T47D (cell line): Measurements from ENCODE around the gene CEP162.
"Not testable (repeated sequence)": the region's sequence is repeated elsewhere in the genome, so short reads cannot be mapped to it uniquely, and the experiment has no call there.

Experiments
- DNase-seq, 2 experiments: peaks; one replicate each; pipeline versions ENCODE4 v3.0.0 to v3.0.0-alpha.2; 2011 to 2012; ENCODE audit warnings: low read depth in 1 of 2, low spot score in 1 of 2
- JUND ChIP-seq: IDR thresholded peaks from 2 replicates; pipeline ENCODE4 v1.6.1; 2012; ENCODE audit warnings: low read depth
- in situ Hi-C: cut with HindIII; loops from 2 replicates; pipeline ENCODE4 v1.10.0; 2016; ENCODE audit warnings: low sequenced_read_pairs, low pct_unique_long_range_greater_than_20kb

The CEP162 gene

DNA sequence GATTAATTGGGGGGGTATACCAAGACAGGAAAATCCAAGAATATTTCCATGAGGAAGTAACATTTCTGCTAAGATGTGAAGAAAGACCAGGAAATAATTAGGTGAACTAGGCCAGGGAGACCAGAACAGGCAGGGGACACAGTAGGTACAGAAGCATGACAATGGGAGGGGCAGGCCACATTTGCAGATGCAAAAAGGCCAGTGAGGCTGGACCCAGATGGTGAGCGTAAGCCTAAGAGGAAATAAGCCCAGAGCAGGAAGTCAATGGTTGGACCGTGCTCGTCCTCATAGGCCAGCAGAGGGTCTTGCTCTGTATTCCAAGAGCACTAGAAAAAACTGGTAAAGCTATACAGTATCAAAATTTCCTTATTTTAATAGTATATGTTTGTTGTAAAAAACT, 9.4 kb downstream of the CEP162 start:
- DNase-seq: no peak
- no peak for TF ChIP-seq JUND
- in situ Hi-C loops: no loop called here

DNA sequence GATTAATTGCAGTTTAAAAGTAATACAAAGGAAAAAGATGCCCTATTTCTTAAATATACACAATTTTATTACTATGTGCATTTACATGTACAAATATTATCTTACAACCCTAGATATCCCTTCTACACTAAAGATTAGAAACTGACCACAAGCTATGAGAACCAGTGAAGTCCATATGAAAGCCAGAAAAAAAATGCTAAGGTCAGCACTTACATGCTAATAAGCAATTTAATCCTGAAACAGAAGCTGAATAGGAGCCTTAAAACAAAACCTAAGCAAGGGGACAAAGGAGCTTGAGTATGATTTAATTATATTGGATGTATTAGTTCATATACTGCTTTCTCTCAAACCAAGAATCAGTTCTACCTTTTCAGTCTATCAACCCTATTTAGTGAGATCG, 14.2 kb downstream of the CEP162 start:
- in situ Hi-C loops: no loop called here
- DNase-seq: no peak
- no peak for TF ChIP-seq JUND

DNA sequence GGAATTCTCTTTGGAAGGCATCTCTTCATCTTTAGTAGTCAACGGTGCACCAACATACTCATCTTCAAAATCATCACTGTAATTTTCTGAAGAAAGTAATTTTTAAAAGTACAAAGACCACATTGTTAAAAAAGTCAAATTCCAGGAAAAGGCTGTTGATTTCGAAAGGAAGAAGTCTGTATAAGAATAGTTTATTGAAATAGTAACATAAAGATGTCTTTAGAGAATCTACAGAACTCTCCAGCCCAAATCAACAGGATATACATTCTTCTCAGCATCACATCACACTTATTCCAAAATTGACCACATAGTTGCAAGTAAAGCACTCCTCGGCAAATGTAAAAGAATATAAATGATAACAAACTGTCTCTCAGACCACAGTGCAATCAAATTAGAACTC, 23.4 kb downstream of the CEP162 start:
- DNase-seq: no peak
- TF ChIP-seq JUND: no peak
- in situ Hi-C loops: no loop called here

DNA sequence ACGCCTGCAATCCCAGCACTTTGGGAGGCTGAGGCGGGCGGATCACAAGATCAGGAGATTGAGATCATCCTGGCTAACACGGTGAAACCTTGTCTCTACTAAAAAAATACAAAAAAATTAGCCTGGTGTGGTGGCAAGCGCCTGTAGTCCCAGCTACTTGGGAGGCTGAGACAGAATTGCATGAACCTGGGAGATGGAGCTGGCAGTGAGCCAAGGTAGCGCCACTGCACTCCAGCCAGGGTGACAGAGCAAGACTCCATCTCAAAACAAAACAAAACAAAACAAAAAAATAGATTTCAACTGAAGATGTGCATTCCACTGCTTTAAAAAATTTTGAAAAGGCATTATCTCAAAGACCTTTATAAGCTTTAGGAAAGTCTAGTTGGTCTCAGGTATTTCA, 27.5 kb downstream of the CEP162 start:
- DNase-seq, in situ Hi-C loops: not testable (repeated sequence)

DNA sequence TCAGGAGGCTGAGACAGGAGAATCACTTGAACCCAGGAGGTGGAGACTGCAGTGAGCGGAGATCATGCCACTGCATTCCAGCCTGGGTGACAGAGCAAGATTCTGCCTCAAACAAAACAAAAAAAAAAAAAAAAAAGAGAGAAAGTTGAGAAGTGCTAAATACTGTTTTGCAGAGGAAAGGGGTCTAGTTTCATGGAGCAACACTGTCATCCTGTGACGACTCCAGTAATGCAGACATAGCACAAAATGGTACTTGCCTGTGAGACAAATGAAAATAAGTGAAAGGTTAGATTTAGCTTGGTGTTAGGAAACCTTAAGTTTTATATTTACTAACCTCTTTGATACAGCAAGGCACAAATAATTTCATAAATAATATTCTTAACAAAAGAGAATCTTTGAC, 29.7 kb downstream of the CEP162 start:
- TF ChIP-seq JUND: no peak
- in situ Hi-C loops: no loop called here
- DNase-seq: no peak

DNA sequence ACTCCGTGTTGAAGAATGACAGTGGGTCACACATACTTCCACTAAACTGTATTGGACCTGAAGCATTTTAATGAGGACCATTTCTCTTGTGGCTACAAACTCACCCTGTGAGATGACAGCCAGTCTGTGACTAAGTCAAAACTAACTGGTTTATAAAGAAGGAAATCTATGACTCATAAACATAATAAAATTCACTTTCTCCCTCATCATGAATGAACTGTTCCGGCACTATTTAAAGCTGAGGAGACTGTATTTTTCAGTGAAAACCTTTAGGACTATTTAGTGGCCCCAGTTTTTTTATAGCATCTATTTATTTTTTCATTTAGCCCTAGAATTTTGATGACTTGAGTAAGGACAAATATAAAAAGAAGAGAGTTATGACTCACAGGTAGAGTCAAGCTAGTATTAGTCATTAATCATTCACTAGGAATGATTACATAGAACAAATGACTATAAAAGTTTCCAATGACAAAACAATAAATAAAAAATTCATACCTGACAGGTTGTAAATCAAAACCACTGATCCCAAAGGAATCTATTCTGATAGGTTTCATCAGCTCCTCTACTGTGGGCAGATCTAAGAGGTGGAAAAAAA, 34.2 kb downstream of the CEP162 start:
- in situ Hi-C loops: no loop called here
- no peak for TF ChIP-seq JUND
- DNase-seq: no peak

DNA sequence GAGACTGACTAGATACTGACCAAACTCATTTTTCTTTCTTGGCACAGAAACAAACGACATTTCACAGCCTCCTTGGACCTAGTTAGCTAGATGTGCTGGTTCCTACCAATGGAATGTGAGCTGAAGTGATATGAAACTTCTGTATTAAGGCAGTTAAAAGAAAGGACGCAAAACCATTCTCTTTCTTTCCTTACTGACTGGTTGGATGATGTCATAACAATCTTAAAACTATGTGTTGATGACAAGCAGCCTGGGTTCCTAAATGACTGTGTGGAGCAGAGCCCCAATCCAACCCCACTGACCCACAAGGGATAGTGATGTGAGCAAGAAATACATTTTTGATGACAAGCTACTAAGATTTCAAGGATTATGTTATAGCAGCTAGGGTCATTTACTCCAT, 35.6 kb downstream of the CEP162 start:
- TF ChIP-seq JUND: no peak
- in situ Hi-C loops: no loop called here
- no peak for DNase-seq

DNA sequence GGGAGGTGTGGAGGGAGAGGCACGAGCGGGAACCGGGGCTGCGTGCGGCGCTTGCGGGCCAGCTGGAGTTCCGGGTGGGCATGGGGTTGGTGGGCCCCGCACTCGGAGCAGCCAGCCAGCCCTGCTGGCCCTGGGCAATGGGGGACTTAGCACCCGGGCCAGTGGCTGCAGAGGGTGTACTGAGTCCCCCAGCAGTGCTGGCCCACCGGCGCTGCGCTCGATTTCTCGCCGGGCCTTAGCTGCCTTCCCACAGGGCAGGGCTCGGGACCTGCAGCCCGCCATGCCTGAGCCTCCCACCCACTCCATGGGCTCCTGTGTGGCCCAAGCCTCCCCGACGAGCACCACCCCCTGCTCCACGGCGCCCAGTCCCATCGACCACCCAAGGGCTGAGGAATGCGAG, 38.1 kb downstream of the CEP162 start:
- DNase-seq, in situ Hi-C loops: not testable (repeated sequence)

DNA sequence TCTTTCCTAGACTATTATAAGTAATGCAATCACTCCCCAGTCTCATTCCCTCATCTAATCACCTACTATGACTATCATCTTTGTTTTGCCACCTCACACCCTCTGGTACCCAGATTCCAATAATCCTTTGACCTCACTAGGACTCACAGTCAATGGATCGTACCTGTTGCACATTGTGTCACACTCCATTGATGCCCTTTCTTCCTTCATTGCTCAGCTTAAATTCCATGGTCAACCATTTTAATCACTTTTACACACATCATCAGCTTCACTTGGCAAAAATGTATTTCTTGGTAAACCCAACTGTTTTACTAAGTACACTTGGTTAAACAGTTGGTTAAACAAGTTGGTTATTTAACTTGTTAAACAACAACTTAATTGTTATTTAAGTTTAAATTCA, 44.0 kb downstream of the CEP162 start:
- TF ChIP-seq JUND: no peak
- in situ Hi-C loops: no loop called here
- no peak for DNase-seq

DNA sequence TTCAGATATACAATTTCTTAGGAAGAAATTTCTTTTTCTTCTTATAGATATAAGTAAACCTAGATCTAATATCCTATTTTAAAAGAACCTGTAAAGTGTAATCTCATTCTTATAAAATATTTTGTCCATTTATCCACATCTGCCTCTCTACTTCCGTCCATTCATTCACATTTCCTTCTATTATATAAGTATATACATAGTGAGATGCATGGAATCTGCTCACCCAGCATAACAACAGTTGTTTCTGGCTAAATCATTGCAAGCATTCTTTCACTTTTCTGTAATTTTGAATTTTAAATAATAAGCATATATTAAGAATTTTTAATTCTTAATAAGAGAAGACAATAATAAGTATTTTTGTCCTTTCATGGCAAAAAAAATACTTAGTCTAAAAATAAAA, 45.4 kb downstream of the CEP162 start:
- in situ Hi-C loops: no loop called here
- no peak for DNase-seq
- no peak for TF ChIP-seq JUND

DNA sequence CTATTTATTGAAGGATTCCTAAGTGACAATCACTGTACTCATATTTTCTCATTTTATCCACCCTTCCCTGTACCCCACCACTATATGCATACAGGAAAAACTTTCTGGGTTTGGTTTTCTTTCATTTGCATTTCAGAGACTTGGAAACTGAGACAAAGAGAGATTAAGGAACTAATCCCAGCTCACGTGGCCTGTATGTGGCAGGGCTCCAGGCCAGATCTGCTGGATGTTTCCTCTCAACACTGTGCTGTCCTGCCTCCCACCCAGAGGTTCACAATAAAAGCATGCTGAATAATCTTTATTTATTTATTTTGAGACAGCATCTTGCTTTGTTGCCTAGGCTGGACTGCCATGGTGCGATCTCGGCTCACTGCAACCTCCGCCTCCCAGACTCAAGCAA, 50.2 kb downstream of the CEP162 start:
- no peak for DNase-seq
- no peak for TF ChIP-seq JUND
- in situ Hi-C loops: no loop called here

DNA sequence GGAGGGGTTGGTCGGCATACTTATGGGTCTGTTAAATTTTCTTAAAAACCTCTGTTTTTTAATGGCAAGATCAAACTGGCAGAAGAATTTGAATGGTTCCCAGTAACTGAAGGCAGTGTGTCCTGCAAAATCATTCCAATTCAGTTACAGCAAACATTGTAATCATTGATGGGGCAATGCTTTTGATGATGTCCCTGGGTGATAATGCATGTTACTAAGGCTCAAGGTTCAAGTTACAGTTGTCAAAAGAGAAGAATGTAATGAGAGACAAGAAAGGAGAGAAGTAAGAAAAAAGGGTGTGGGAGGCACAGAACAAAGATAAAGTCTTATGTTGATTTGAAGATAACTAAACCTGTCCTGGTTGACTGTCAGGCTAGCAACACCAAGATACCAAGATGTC, 54.9 kb downstream of the CEP162 start:
- no peak for DNase-seq
- TF ChIP-seq JUND: no peak
- in situ Hi-C loops: no loop called here

DNA sequence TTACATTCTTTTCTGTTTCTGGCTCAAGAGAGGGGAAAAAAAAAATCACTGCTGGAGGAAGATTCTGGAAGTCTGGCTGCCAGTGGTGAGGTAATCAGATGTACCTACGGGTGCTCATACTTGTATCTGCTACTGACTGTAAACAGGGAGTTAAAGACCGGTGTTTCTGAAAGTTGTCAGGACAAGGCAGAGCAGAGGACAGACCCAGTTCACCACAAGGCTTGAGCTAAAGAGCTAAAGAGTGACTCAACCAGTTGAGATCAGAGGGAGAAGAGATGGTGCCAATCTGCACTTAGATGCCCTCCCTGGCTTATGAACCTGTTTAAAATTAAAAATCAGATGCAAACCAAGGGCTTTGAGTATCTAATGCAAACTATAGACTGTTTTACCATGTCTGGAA, 55.4 kb downstream of the CEP162 start:
- DNase-seq: no peak
- in situ Hi-C loops: no loop called here
- TF ChIP-seq JUND: no peak

DNA sequence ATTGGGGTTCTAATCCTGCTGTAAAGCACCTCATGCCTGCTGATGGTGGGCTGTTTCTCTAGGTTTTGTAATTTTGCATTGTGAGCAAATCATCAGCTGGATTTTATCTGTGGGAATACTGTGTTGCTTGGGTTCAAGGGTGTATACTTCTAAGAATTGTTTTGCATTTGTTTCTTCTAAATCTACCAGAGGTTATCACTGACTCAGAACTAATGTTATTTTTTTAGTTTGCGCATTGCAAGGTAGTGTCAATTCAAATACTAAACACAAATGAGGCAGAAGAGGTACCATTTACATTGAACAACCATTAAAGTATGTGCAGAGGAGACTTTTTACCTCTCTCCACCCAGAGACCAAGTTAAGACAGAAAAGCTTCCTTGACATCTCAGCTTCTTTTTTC, 60.0 kb downstream of the CEP162 start:
- TF ChIP-seq JUND: no peak
- in situ Hi-C loops: no loop called here

More for the DNA sequence above, 60.0 kb downstream of the CEP162 start:
- DNase-seq: no peak
